ENCODE data around the gene CLSTN1. TPM values are rescaled to one million over a fixed set of nuclear protein-coding genes. Genes with fewer than 3 reads are reported as not detected.
A peak's percentile ranks its signal among the peaks of the same experiment; 100 is the strongest.

Gene CLSTN1
- total RNA-seq, 2 donors from 2014 or later = 235 to 251 TPM

- no peak for DNase-seq
- intact Hi-C loops (cut with DNase I, micrococcal nuclease) = no loop called here
- no peak for ATAC-seq
These were observed 29.5 kb upstream of the CLSTN1 start for GRCh38 chr1:9853249-9853595.

- DNase-seq (no peak), ATAC-seq (no peak)
- intact Hi-C loops (cut with DNase I, micrococcal nuclease) = no loop called here
These were observed 28.9 kb upstream of the CLSTN1 start for GRCh38 chr1:9852410-9853248.

- ATAC-seq = no peak
- DNase-seq = no peak
- intact Hi-C loops (cut with DNase I, micrococcal nuclease) = no loop called here
These were observed 28.2 kb upstream of the CLSTN1 start for GRCh38 chr1:9852004-9852403.

- DNase-seq (no peak), ATAC-seq (no peak)
- intact Hi-C loops (cut with DNase I, micrococcal nuclease) = no loop called here
These were observed 26.8 kb upstream of the CLSTN1 start for GRCh38 chr1:9850442-9851162.

GRCh38 chr1:9849691-9850441 lies 26.1 kb upstream of the CLSTN1 start:
- no peak for DNase-seq
- intact Hi-C loops (cut with DNase I, micrococcal nuclease) = no loop called here
- ATAC-seq = no peak

- ATAC-seq (no peak), DNase-seq (no peak)
- intact Hi-C loops (cut with DNase I, micrococcal nuclease) = no loop called here
These were observed 24.3 kb upstream of the CLSTN1 start for GRCh38 chr1:9848022-9848421.

GRCh38 chr1:9847269-9847668 lies 23.5 kb upstream of the CLSTN1 start:
- ATAC-seq = no peak
- intact Hi-C loops (cut with DNase I, micrococcal nuclease) = no loop called here
- DNase-seq = no peak

GRCh38 chr1:9846611-9847171 lies 22.9 kb upstream of the CLSTN1 start:
- ATAC-seq (no peak), DNase-seq (no peak)
- intact Hi-C loops (cut with DNase I, micrococcal nuclease) = no loop called here

GRCh38 chr1:9845914-9846313 lies 22.1 kb upstream of the CLSTN1 start:
- DNase-seq = peak; percentile 43 to 55
- intact Hi-C loops (cut with DNase I, micrococcal nuclease) = no loop called here
- ATAC-seq = peak; percentile 19

GRCh38 chr1:9844756-9845155 lies 21.0 kb upstream of the CLSTN1 start:
- intact Hi-C loops (cut with DNase I, micrococcal nuclease) = no loop called here
- no peak for ATAC-seq
- no peak for DNase-seq

- ATAC-seq (no peak), DNase-seq (no peak)
- intact Hi-C loops (cut with DNase I, micrococcal nuclease) = no loop called here
These were observed 20.3 kb upstream of the CLSTN1 start for GRCh38 chr1:9844106-9844505.

- intact Hi-C loops (cut with DNase I, micrococcal nuclease) = no loop called here
- peak; percentile 60 to 79 for DNase-seq
- peak; percentile 76 for ATAC-seq
These were observed 19.8 kb upstream of the CLSTN1 start for GRCh38 chr1:9843576-9843945.

GRCh38 chr1:9842781-9843575 lies 19.2 kb upstream of the CLSTN1 start:
- intact Hi-C loops (cut with DNase I, micrococcal nuclease) = no loop called here
- DNase-seq = peak; percentile 70 to 77
- peak; percentile 76 for ATAC-seq

- intact Hi-C loops (cut with DNase I, micrococcal nuclease) = no loop called here
- ATAC-seq (no peak), DNase-seq (no peak)
These were observed 18.4 kb upstream of the CLSTN1 start for GRCh38 chr1:9842073-9842711.

- intact Hi-C loops (cut with DNase I, micrococcal nuclease) = no loop called here
- DNase-seq (no peak), ATAC-seq (no peak)
These were observed 17.7 kb upstream of the CLSTN1 start for GRCh38 chr1:9841460-9841859.

- intact Hi-C loops (cut with DNase I, micrococcal nuclease) = no loop called here
- no peak for ATAC-seq
- DNase-seq = no peak
These were observed 16.4 kb upstream of the CLSTN1 start for GRCh38 chr1:9840176-9840575.

- ATAC-seq (no peak), DNase-seq (no peak)
- intact Hi-C loops (cut with DNase I, micrococcal nuclease) = no loop called here
These were observed 15.2 kb upstream of the CLSTN1 start for GRCh38 chr1:9838946-9839345.

GRCh38 chr1:9836632-9836960 lies 12.8 kb upstream of the CLSTN1 start:
- peak; percentile 16 for ATAC-seq
- no peak for DNase-seq
- intact Hi-C loops (cut with DNase I, micrococcal nuclease) = no loop called here
